Glutamatergic neuron (in vitro differentiated cells): ENCODE results near the gene RENBP. TPM values are rescaled to one million over a fixed set of nuclear protein-coding genes. Genes with fewer than 3 reads are reported as not detected.
A peak's percentile ranks its signal among the peaks of the same experiment; 100 is the strongest.

Source experiments
- DNase-seq: peaks from one replicate; pipeline ENCODE4 v3.0.0; 2022
- H3K27ac Mint-ChIP-seq: one replicate; pipeline ENCODE4 v1.8.0; 2020; ENCODE audit warnings: mild to moderate bottlenecking, mixed read lengths, inconsistent platforms; ENCODE audit not compliant: unreplicated experiment
- H3K27me3 Mint-ChIP-seq: one replicate; pipeline ENCODE4 v1.8.0; 2020; ENCODE audit warnings: mild to moderate bottlenecking, moderate library complexity, mixed read lengths, inconsistent platforms; ENCODE audit not compliant: unreplicated experiment
- H3K36me3 Mint-ChIP-seq: one replicate; pipeline ENCODE4 v1.8.0; 2020; ENCODE audit warnings: mild to moderate bottlenecking, mixed read lengths, inconsistent platforms; ENCODE audit not compliant: unreplicated experiment
- H3K4me1 Mint-ChIP-seq: one replicate; pipeline ENCODE4 v1.8.0; 2020; ENCODE audit warnings: mild to moderate bottlenecking, low read depth, mixed read lengths, inconsistent platforms; ENCODE audit not compliant: unreplicated experiment
- H3K4me3 Mint-ChIP-seq: one replicate; pipeline ENCODE4 v1.8.0; 2020; ENCODE audit warnings: mild to moderate bottlenecking, mixed read lengths, inconsistent platforms; ENCODE audit not compliant: unreplicated experiment
- H3K9me3 Mint-ChIP-seq: one replicate; pipeline ENCODE4 v1.8.0; 2020; ENCODE audit warnings: mild to moderate bottlenecking, moderate library complexity, mixed read lengths, inconsistent platforms; ENCODE audit not compliant: unreplicated experiment
- total RNA-seq: library from RNA; stranded (reverse); fragmentation: NEBNext Ultra II Directional; extraction: Animal tissue kit (Norgen Biotek cat#: 25700); gene quantifications from one replicate; pipeline ENCODE4 v1.2.1, GENCODE V29; 2021; ENCODE audit not compliant: unreplicated experiment
- TF ChIP-seq, protein P1 (sequence below): fragments of 200-600 bp; sonication (generic); IDR thresholded peaks from one replicate; pipeline ENCODE4 v1.5.0; 2021; ENCODE audit not compliant: partially characterized antibody, unreplicated experiment

RENBP gene
- total RNA-seq, 1 donor from 2014 or later: 16.1 TPM

DNA sequence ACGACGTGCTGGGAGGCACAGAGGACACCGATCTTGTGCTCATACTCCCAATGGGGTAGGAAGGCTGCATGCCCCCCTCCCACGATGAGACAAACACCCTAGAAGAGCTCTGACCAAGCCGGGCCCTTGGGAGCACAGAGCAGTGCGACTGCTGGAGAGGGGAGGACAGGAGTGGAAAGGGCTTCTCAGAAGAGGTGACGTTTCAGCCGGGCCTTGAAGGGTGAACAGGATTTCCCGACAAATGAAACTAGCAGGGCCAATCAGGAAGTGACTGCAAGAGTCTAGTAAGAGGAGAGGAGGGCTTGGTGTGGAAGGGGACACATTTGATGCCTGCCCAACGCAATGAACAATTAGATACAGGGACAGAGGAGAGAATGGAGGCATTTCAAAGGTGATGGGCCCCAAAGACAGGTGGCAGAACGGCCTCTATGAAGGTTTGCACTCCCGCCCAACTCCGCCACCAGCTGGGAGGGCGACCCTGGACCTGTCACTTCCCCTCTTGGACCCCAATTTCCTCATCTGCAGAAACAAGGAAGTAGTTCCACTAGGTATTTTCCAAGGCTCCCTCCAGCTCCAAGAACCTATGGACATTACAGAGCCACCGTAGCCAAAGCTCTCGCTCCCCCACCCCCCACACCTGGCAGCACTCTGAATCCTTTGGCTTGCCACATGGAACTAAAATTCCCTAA is 23.2 kb upstream of the RENBP start:
- peak overlapping the region; percentile 71 for H3K27ac Mint-ChIP-seq
- no peak for DNase-seq

DNA sequence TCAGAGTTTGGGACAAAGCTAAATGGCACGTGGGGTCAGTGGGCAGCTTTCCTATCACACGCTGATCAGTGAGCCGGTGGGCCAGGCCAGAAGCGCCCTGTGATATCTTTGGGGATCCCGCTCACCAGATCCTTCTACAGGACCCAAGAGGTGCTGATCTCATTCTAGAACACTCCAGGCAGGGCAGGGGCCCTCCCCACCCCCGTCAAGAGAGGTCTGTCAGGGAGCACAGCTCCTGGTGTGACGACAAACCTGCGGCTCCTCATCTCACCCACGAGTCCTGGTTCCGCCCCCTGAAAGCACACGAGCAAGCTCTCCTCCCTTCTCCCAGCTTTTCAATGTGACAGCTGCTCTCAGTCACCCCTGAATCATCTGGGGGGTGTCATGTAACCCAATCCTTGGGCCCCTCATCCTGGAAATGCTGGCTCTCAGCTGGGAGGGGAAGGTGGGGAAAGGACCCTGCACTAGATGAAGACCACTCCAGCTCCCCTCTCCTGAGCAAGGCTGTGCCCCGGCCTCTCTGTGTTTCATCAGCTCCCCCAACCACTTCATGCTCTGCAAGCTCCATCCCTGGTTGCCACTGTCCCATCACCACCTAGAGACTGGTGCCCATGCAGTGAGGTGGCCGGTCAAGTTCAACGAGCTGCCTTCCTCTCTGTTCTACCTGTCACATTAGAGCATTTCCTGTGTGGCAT is 22.5 kb upstream of the RENBP start:
- TF ChIP-seq, protein P1, sequence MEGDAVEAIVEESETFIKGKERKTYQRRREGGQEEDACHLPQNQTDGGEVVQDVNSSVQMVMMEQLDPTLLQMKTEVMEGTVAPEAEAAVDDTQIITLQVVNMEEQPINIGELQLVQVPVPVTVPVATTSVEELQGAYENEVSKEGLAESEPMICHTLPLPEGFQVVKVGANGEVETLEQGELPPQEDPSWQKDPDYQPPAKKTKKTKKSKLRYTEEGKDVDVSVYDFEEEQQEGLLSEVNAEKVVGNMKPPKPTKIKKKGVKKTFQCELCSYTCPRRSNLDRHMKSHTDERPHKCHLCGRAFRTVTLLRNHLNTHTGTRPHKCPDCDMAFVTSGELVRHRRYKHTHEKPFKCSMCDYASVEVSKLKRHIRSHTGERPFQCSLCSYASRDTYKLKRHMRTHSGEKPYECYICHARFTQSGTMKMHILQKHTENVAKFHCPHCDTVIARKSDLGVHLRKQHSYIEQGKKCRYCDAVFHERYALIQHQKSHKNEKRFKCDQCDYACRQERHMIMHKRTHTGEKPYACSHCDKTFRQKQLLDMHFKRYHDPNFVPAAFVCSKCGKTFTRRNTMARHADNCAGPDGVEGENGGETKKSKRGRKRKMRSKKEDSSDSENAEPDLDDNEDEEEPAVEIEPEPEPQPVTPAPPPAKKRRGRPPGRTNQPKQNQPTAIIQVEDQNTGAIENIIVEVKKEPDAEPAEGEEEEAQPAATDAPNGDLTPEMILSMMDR: no peak
- peak overlapping the region; percentile 71 for H3K27ac Mint-ChIP-seq
- H3K36me3 Mint-ChIP-seq: no peaks in the 10 kb centered on the region
- DNase-seq: no peak
- H3K4me1 Mint-ChIP-seq: peaks cover 17% of the 10 kb centered on the region
- H3K4me3 Mint-ChIP-seq: peak overlapping the region; percentile 92
- H3K9me3 Mint-ChIP-seq: peaks cover 7% of the 10 kb centered on the region
- peaks cover 3% of the 10 kb centered on the region for H3K27me3 Mint-ChIP-seq

More for the DNA sequence above, 23.2 kb upstream of the RENBP start:
- TF ChIP-seq, protein P1: no peak
- Mint-ChIP-seq H3K36me3 (no peaks in the 10 kb centered on the region), H3K27me3 (peaks cover 2% of the 10 kb centered on the region), H3K4me3 (peak overlapping the region; percentile 92), H3K9me3 (peaks cover 6% of the 10 kb centered on the region), H3K4me1 (peaks cover 17% of the 10 kb centered on the region)

DNA sequence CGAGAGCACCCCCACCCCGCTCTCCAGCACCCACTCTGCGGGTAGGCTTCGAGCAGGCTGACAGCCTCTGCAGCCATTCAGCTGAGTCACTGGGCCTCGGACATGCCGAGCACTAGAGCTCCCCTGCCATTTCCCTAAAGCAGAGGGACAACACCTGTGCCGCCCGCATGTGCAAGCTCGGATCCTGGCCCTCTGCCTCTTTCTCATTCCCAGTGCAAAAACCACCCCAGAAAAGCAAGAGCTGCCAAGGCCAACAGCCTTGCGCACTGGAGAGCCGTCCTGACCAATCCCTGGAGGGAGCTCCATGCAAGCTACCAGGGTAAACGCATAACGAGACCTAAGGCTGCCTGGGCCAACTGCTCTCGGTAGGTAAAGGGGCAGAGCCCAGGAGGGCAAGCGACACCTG is 21.8 kb upstream of the RENBP start:
- Mint-ChIP-seq H3K27ac (peak overlapping the region; percentile 48), H3K9me3 (peaks cover 5% of the 10 kb centered on the region), H3K36me3 (no peaks in the 10 kb centered on the region), H3K4me3 (peak overlapping the region; percentile 64), H3K27me3 (peaks cover 2% of the 10 kb centered on the region), H3K4me1 (peaks cover 17% of the 10 kb centered on the region)
- TF ChIP-seq, protein P1: no peak
- no peak for DNase-seq

DNA sequence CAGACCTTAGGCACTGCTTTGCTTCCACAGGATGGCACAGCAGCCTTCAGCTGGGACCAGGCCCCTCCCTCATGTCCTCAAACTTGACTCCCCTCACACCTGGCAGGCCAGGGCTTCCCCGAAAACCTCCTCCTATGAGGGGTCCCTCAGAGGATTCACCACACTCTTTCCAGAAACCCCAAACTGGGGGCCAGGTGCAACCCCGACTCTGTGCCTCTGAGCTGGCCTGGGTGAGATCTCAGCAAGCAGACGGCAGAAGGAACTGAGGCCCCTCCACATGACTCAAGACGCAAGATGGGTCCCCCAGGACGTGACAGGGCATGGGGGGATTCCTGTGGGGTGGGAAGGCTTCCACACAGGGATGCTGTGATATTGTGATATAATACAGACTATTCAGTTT is 21.0 kb upstream of the RENBP start:
- Mint-ChIP-seq H3K27ac (no peak overlapping the region), H3K27me3 (peaks cover 2% of the 10 kb centered on the region), H3K9me3 (peaks cover 5% of the 10 kb centered on the region), H3K4me3 (peak overlapping the region; percentile 34), H3K36me3 (no peaks in the 10 kb centered on the region), H3K4me1 (peaks cover 17% of the 10 kb centered on the region)
- TF ChIP-seq, protein P1: no peak
- no peak for DNase-seq

DNA sequence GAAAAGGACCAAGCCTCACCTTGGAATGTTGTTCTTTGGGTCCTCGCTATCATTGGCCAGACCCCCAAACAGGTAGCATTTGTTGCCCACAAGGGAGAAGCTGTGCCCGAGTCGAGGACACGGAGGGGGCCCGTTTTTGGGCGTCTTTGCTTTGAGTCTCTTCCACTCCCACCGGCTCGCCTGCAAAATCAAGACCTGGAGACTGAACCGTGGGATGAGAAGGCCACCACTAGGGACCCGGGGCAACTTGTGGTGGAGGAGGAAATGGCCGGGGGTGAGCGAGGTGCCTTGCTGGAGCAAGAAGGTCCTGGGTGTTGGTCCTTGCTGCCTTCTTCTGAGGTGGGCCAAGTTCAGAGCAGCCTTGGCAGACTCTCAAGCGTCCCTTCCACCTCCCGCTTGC is 19.7 kb upstream of the RENBP start:
- no peak overlapping the region for H3K27ac Mint-ChIP-seq
- peaks cover 17% of the 10 kb centered on the region for H3K4me1 Mint-ChIP-seq
- TF ChIP-seq, protein P1: no peak
- no peak for DNase-seq
- H3K9me3 Mint-ChIP-seq: peaks cover 5% of the 10 kb centered on the region
- no peaks in the 10 kb centered on the region for H3K36me3 Mint-ChIP-seq
- H3K4me3 Mint-ChIP-seq: no peak overlapping the region
- peaks cover 2% of the 10 kb centered on the region for H3K27me3 Mint-ChIP-seq
